K562 (cell line): Measurements from ENCODE around the gene ALKBH3. TPM values are rescaled to one million over a fixed set of nuclear protein-coding genes. Genes with fewer than 3 reads are reported as not detected.

Experiments
- EHMT2 ChIP-seq: fragments of 450-650 bp; IDR thresholded peaks from 2 replicates; pipeline ENCODE4 v1.6.1; 2018; ENCODE audit warnings: antibody characterized with exemption
- ESRRB ChIP-seq: fragments of 250-450 bp; sonication (Bioruptor Pico); IDR thresholded peaks from 2 replicates; pipeline ENCODE4 v1.5.0; 2020; ENCODE audit warnings: mild to moderate bottlenecking, moderate library complexity, borderline replicate concordance
- ETV5 ChIP-seq: sonication (generic); formaldehyde crosslinking; IDR thresholded peaks from 2 replicates; pipeline ENCODE4 v1.4.0; 2020; ENCODE audit warnings: low read depth, mild to moderate bottlenecking, missing genetic modification reagents
- HMGN3 ChIP-seq: IDR thresholded peaks from 2 replicates; pipeline ENCODE4 v1.6.1; 2011; ENCODE audit warnings: borderline replicate concordance, low read depth, mild to moderate bottlenecking, mixed read lengths, low read length; ENCODE audit not compliant: insufficient read length; ENCODE audit errors: extremely low read depth
- NR1H2 ChIP-seq: sonication (generic); formaldehyde crosslinking; IDR thresholded peaks from 2 replicates; pipeline ENCODE4 v1.4.0; 2020; ENCODE audit warnings: mild to moderate bottlenecking, missing genetic modification reagents
- POLR2AphosphoS2 ChIP-seq: IDR thresholded peaks from 2 replicates; pipeline ENCODE4 v1.6.1; 2012; ENCODE audit warnings: low read length, improper control_type of control experiment
- polyA plus RNA-seq, 8 experiments: library from polyadenylated mRNA; depleted of rRNA in 4 of 8; stranded (reverse) in 5 of 8; unstranded in 3 of 8; fragments of >200 nt; fragmentation: Nextera tagmentation in 2 of 8; fragmentation: Illumina TruSeq in 1 of 8; extraction: Ambion mirVana in 2 of 8; extraction: Trizol in 1 of 8; gene quantifications; 2 replicates each; pipeline versions ENCODE4 v1.2.1 to v1.2.3, GENCODE V29; 2011 to 2014; ENCODE audit warnings: inconsistent platforms in 1 of 8, missing spikeins in 1 of 8
- total RNA-seq, 7 experiments: library from RNA; depleted of rRNA in 6 of 7; stranded (reverse); fragments of >200 nt in 6 of 7; fragmentation: Illumina TruSeq in 2 of 7; extraction: Trizol in 2 of 7; gene quantifications; 2 replicates each; pipeline versions ENCODE4 v1.2.1 to v1.2.3, GENCODE V29; 2011 to 2021; ENCODE audit warnings: low replicate concordance in 1 of 7
- TF ChIP-seq, protein P1 (sequence below): fragments of 450-650 bp; IDR thresholded peaks from 2 replicates; pipeline ENCODE4 v1.6.1; 2016; ENCODE audit warnings: mild to moderate bottlenecking, moderate library complexity
- TF ChIP-seq, protein P2 (sequence below): fragments of 250-450 bp; sonication (Bioruptor Pico); IDR thresholded peaks from 2 replicates; pipeline ENCODE4 v1.5.0; 2020; ENCODE audit warnings: mild to moderate bottlenecking, borderline replicate concordance
- TF ChIP-seq, protein P3 (sequence below): fragments of 450-650 bp; IDR thresholded peaks from 2 replicates; pipeline ENCODE4 v1.6.1; 2016; ENCODE audit warnings: mild to moderate bottlenecking
- TF ChIP-seq, protein P4 (sequence below): IDR thresholded peaks from 2 replicates; pipeline ENCODE4 v1.6.1; 2014; ENCODE audit warnings: antibody characterized with exemption

The ALKBH3 gene
- total and polyA plus RNA-seq, 9 of the 15 experiments (the other 6 are each of a cell fraction or from before 2014, with no cell fraction given): 16.0 to 49.9 (median 36.5) TPM

- TF ChIP-seq, protein P1, sequence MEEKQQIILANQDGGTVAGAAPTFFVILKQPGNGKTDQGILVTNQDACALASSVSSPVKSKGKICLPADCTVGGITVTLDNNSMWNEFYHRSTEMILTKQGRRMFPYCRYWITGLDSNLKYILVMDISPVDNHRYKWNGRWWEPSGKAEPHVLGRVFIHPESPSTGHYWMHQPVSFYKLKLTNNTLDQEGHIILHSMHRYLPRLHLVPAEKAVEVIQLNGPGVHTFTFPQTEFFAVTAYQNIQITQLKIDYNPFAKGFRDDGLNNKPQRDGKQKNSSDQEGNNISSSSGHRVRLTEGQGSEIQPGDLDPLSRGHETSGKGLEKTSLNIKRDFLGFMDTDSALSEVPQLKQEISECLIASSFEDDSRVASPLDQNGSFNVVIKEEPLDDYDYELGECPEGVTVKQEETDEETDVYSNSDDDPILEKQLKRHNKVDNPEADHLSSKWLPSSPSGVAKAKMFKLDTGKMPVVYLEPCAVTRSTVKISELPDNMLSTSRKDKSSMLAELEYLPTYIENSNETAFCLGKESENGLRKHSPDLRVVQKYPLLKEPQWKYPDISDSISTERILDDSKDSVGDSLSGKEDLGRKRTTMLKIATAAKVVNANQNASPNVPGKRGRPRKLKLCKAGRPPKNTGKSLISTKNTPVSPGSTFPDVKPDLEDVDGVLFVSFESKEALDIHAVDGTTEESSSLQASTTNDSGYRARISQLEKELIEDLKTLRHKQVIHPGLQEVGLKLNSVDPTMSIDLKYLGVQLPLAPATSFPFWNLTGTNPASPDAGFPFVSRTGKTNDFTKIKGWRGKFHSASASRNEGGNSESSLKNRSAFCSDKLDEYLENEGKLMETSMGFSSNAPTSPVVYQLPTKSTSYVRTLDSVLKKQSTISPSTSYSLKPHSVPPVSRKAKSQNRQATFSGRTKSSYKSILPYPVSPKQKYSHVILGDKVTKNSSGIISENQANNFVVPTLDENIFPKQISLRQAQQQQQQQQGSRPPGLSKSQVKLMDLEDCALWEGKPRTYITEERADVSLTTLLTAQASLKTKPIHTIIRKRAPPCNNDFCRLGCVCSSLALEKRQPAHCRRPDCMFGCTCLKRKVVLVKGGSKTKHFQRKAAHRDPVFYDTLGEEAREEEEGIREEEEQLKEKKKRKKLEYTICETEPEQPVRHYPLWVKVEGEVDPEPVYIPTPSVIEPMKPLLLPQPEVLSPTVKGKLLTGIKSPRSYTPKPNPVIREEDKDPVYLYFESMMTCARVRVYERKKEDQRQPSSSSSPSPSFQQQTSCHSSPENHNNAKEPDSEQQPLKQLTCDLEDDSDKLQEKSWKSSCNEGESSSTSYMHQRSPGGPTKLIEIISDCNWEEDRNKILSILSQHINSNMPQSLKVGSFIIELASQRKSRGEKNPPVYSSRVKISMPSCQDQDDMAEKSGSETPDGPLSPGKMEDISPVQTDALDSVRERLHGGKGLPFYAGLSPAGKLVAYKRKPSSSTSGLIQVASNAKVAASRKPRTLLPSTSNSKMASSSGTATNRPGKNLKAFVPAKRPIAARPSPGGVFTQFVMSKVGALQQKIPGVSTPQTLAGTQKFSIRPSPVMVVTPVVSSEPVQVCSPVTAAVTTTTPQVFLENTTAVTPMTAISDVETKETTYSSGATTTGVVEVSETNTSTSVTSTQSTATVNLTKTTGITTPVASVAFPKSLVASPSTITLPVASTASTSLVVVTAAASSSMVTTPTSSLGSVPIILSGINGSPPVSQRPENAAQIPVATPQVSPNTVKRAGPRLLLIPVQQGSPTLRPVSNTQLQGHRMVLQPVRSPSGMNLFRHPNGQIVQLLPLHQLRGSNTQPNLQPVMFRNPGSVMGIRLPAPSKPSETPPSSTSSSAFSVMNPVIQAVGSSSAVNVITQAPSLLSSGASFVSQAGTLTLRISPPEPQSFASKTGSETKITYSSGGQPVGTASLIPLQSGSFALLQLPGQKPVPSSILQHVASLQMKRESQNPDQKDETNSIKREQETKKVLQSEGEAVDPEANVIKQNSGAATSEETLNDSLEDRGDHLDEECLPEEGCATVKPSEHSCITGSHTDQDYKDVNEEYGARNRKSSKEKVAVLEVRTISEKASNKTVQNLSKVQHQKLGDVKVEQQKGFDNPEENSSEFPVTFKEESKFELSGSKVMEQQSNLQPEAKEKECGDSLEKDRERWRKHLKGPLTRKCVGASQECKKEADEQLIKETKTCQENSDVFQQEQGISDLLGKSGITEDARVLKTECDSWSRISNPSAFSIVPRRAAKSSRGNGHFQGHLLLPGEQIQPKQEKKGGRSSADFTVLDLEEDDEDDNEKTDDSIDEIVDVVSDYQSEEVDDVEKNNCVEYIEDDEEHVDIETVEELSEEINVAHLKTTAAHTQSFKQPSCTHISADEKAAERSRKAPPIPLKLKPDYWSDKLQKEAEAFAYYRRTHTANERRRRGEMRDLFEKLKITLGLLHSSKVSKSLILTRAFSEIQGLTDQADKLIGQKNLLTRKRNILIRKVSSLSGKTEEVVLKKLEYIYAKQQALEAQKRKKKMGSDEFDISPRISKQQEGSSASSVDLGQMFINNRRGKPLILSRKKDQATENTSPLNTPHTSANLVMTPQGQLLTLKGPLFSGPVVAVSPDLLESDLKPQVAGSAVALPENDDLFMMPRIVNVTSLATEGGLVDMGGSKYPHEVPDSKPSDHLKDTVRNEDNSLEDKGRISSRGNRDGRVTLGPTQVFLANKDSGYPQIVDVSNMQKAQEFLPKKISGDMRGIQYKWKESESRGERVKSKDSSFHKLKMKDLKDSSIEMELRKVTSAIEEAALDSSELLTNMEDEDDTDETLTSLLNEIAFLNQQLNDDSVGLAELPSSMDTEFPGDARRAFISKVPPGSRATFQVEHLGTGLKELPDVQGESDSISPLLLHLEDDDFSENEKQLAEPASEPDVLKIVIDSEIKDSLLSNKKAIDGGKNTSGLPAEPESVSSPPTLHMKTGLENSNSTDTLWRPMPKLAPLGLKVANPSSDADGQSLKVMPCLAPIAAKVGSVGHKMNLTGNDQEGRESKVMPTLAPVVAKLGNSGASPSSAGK: peak; percentile 34; the same call in 1 of the 2 replicates
- peak; percentile 51; the same call in 1 of the 2 replicates for TF ChIP-seq EHMT2
- no peak for TF ChIP-seq NR1H2 (CRISPR knock-in tag)
- no peak for TF ChIP-seq ESRRB (CRISPR knock-in tag)
- no peak for TF ChIP-seq ETV5
- TF ChIP-seq, protein P2, sequence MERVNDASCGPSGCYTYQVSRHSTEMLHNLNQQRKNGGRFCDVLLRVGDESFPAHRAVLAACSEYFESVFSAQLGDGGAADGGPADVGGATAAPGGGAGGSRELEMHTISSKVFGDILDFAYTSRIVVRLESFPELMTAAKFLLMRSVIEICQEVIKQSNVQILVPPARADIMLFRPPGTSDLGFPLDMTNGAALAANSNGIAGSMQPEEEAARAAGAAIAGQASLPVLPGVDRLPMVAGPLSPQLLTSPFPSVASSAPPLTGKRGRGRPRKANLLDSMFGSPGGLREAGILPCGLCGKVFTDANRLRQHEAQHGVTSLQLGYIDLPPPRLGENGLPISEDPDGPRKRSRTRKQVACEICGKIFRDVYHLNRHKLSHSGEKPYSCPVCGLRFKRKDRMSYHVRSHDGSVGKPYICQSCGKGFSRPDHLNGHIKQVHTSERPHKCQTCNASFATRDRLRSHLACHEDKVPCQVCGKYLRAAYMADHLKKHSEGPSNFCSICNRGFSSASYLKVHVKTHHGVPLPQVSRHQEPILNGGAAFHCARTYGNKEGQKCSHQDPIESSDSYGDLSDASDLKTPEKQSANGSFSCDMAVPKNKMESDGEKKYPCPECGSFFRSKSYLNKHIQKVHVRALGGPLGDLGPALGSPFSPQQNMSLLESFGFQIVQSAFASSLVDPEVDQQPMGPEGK (CRISPR knock-in tag): no peak
- TF ChIP-seq, protein P3, sequence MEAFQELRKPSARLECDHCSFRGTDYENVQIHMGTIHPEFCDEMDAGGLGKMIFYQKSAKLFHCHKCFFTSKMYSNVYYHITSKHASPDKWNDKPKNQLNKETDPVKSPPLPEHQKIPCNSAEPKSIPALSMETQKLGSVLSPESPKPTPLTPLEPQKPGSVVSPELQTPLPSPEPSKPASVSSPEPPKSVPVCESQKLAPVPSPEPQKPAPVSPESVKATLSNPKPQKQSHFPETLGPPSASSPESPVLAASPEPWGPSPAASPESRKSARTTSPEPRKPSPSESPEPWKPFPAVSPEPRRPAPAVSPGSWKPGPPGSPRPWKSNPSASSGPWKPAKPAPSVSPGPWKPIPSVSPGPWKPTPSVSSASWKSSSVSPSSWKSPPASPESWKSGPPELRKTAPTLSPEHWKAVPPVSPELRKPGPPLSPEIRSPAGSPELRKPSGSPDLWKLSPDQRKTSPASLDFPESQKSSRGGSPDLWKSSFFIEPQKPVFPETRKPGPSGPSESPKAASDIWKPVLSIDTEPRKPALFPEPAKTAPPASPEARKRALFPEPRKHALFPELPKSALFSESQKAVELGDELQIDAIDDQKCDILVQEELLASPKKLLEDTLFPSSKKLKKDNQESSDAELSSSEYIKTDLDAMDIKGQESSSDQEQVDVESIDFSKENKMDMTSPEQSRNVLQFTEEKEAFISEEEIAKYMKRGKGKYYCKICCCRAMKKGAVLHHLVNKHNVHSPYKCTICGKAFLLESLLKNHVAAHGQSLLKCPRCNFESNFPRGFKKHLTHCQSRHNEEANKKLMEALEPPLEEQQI: no peak
- TF ChIP-seq POLR2AphosphoS2: no peak
- TF ChIP-seq, protein P4, sequence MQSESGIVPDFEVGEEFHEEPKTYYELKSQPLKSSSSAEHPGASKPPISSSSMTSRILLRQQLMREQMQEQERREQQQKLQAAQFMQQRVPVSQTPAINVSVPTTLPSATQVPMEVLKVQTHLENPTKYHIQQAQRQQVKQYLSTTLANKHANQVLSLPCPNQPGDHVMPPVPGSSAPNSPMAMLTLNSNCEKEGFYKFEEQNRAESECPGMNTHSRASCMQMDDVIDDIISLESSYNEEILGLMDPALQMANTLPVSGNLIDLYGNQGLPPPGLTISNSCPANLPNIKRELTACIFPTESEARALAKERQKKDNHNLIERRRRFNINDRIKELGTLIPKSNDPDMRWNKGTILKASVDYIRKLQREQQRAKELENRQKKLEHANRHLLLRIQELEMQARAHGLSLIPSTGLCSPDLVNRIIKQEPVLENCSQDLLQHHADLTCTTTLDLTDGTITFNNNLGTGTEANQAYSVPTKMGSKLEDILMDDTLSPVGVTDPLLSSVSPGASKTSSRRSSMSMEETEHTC: 0 out of 2 replicates have a peak, but pooled peaks have one; percentile 22
- no peak for TF ChIP-seq HMGN3
These were observed 66.4 kb downstream of the ALKBH3 start (continued) for GRCh38 chr11:43947003-43947500.
